Activated gamma-delta T cell (primary cell): ENCODE data around the gene KIR2DL3.
"Not testable (repeated sequence)": the region's sequence is repeated elsewhere in the genome, so short reads cannot be mapped to it uniquely, and the experiment has no call there.

Experiments
- DNase-seq: peaks from one replicate; lab custom pipeline; 2025; lab: John Stamatoyannopoulos, UW

The KIR2DL3 gene

DNA sequence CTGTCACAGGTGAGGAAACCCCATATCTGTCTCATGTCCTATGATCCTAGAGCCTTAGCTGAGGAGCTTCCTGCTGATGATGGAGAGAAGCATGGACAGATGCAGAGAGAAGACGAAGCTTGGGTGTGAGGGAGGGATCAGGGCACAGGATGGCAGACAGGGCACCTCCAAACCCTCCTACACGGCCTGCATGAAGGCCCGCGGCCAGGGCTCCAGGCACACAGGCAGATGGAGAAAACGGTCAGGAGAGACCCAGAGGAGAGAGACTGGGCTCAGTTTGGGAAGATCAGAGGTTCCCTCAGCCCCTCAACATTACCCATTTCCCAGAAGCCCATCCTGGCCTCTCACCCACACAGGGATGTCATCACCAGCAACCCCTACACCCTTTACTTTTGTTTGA, 5.8 kb downstream of the KIR2DL3 start:
- not testable (repeated sequence) for DNase-seq

DNA sequence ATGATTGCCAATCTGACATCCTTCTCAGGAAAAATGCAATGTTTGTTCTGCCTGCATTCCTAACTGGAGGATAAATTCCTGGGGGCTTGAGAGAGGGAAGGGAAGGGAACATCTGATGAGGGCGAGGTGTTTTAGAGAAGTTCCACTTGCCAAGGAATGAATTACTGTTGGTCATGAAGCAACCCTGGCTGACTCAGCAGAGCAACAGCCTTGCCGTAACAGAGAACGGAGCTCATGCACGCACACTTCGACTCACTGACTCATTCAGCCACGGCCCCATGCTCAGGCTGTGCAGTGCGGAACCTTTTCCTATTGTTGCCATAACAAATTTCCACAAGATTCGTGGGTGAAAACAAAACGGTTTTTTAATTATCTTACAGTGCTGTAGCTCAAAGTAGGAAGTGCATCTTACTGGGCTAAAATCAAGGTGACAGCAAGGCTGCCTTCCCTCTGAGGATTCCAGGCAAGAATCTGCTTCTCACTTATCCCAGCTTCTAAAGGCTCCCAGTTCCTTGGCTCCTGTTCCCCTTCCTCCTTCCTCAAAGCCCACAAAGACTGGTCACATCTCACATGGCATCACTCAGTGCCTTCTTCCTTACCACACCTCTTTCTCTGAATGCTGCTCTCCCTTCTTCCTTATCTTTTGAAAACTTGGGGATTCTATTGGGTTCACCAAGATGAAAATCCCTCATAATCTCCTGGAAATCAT, 9.5 kb downstream of the KIR2DL3 start:
- not testable (repeated sequence) for DNase-seq

DNA sequence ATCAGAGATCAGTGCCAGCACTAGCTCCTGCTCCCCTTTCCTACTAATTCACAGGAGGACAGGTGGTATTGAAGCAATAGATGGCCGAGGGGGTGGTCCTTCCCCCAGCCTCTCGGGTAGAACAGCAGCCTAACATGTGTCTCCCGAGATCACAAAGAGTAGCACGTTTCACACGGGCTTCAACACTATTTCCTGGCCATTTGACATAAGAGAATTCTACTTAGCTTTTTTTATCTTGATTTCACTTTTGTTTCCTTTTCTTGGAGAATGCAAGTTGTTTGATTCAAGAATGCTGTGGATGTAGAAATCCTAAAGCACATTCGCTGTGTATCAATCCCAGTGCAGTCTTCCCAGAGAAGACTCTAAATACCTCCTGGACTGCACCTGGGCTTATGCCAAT, 12.0 kb downstream of the KIR2DL3 start:
- not testable (repeated sequence) for DNase-seq

- DNase-seq = not testable (repeated sequence)
Measured at GRCh38 chr19:54756204-54757110, 18.1 kb downstream of the KIR2DL3 start.

DNA sequence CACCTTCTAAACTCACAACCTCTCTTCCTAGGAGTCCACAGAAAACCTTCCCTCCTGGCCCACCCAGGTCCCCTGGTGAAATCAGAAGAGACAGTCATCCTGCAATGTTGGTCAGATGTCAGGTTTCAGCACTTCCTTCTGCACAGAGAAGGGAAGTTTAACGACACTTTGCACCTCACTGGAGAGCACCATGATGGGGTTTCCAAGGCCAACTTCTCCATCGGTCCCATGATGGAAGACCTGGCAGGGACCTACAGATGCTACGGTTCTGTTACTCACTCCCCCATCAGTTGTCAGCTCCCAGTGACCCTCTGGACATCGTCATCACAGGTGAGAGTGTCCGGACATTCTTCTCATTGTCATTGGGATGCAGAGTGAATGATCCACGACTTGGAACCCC, 20.3 kb downstream of the KIR2DL3 start:
- not testable (repeated sequence) for DNase-seq

- DNase-seq = not testable (repeated sequence)
Measured at GRCh38 chr19:54764219-54764618, 25.9 kb downstream of the KIR2DL3 start.

- not testable (repeated sequence) for DNase-seq
Measured at GRCh38 chr19:54766464-54766863, 28.2 kb downstream of the KIR2DL3 start.

DNA sequence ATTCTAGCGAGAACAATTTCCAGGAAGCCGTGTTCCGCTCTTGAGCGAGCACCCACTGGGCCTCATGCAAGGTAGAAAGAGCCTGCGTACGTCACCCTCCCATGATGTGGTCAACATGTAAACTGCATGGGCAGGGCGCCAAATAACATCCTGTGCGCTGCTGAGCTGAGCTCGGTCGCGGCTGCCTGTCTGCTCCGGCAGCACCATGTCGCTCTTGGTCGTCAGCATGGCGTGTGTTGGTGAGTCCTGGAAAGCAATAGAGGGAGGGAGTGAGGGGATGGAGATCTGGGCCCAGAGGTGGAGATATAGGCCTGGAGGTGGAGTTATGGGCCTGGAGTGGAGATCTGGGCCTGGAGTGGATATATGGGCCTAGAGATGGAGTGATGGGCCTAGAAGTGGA, 31.3 kb downstream of the KIR2DL3 start, which contains the start of gene KIR2DL1:
Gene KIR2DL1, plus strand, starts transcription at position 148 of the 400 bp plus-strand sequence. Its CDS starts 58 bp downstream, at position 206.
- DNase-seq = not testable (repeated sequence)

DNA sequence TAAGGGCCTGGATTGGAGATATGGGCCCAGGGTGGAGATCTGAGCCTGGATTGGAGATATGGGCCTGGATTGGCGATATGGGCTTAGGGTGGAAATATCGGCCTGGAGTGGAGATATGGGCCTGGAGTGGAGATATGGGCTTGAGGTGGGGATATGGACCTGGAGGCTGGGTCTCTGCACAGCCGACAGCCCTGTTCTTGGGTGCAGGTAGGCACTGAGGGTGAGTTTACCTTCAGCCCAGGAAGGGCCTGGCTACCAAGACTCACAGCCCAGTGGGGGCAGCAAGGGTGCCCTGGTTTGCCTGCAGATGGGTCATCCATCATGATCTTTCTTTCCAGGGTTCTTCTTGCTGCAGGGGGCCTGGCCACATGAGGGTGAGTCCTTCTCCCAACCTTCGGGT, 32.2 kb downstream of the KIR2DL3 start:
- not testable (repeated sequence) for DNase-seq

GRCh38 chr19:54771018-54771960, 33.0 kb downstream of the KIR2DL3 start:
- DNase-seq = not testable (repeated sequence)

- DNase-seq = not testable (repeated sequence)
Measured at GRCh38 chr19:54772666-54773065, 34.4 kb downstream of the KIR2DL3 start.

- not testable (repeated sequence) for DNase-seq
Measured at GRCh38 chr19:54775095-54775815, 36.9 kb downstream of the KIR2DL3 start.

DNA sequence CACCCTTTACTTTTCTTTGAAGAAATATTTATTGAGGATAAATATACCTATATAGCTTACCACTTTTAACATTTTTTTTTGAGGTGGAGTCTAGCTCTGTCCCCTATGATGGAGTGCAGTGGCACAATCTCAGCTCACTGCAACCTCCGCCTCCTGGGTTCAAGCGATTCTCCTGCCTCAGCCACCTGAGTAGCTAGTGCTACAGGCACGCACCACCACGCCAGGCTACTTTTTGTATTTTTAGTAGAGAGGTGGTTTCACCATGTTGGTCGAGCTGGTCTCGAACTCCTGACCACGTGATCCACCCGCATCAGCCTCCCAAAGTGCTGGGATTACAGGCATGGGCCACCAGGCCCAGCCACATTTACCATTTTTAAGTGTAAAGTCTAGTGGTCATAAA, 37.5 kb downstream of the KIR2DL3 start:
- DNase-seq = not testable (repeated sequence)

DNA sequence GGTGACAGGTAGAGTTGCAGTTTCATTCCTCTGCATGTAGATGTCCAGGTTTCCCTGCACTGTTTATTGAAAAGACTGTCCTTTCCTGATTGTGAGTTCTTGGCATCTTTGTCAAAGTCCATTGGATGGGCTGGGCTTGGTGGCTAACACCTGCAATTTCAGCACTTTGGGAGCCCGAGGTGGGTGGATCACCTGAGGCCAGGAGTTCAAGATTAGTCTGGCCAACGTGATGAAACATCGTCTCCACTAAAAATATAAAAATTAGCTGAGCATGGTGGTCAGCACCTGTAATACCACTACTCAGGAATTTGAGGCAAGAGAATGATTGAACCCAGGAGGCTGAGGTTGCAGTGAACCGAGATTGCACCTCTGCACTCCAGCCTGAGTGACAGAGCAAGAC, 39.5 kb downstream of the KIR2DL3 start:
- not testable (repeated sequence) for DNase-seq

DNA sequence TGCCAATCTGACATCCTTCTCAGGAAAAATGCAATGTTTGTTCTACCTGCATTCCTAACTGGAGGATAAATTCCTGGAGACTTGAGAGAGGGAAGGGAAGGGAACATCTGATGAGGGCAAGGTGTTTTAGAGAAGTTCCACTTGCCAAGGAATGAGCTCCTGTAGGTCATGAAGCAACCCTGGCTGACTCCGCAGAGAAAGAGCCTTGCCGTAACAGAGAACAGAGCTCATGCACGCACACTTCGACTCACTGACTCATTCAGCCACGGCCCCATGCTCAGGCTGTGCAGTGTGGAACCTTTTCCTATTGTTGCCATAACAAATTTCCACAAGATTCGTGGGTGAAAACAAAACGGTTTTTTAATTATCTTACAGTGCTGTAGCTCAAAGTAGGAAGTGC, 40.6 kb downstream of the KIR2DL3 start:
- not testable (repeated sequence) for DNase-seq

DNA sequence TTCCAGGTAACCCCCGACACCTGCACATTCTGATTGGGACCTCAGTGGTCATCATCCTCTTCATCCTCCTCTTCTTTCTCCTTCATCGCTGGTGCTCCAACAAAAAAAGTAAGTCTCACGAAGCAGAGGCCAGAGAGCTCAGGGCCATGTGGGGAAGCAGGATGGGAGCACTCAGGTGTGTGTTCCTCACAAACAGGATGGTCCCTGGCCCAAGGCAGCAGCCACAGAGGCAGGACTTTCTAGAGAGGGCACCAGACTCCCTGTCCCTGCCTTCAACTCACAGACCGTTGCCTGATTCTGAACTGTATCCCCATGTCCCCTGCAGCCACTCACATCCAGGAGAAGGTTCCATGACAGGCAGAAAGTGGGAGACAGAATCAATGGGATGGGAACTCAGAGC, 44.6 kb downstream of the KIR2DL3 start:
- not testable (repeated sequence) for DNase-seq

DNA sequence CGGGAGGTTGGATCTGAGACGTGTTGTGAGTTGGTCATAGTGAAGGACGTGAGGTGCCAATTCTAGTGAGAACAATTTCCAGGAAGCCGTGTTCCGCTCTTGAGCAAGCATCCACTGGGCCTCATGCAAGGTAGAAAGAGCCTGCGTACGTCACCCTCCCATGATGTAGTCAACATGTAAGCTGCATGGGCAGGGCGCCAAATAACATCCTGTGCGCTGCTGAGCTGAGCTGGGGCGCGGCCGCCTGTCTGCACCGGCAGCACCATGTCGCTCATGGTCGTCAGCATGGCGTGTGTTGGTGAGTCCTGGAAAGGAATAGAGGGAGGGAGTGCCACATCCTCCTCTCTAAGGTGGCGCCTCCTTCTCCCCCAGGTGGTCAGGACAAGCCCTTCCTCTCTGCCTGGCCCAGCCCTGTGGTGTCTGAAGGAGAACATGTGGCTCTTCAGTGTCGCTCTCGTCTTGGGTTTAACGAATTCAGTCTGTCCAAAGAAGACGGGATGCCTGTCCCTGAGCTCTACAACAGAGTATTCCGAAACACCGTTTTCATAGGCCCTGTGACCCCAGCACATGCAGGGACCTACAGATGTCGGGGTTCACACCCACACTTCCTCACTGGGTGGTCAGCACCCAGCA, 47.9 kb downstream of the KIR2DL3 start:
- not testable (repeated sequence) for DNase-seq

DNA sequence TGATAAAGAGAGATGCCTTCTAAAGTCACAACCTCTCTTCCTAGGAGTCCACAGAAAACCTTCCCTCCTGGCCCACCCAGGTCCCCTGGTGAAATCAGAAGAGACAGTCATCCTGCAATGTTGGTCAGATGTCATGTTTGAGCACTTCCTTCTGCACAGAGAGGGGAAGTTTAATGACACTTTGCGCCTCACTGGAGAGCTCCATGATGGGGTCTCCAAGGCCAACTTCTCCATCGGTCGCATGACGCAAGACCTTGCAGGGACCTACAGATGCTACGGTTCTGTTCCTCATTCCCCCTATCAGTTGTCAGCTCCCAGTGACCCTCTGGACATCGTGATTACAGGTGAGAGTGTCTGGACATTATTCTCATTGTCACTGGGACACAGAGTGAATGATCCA, 49.8 kb downstream of the KIR2DL3 start:
- DNase-seq = not testable (repeated sequence)

DNA sequence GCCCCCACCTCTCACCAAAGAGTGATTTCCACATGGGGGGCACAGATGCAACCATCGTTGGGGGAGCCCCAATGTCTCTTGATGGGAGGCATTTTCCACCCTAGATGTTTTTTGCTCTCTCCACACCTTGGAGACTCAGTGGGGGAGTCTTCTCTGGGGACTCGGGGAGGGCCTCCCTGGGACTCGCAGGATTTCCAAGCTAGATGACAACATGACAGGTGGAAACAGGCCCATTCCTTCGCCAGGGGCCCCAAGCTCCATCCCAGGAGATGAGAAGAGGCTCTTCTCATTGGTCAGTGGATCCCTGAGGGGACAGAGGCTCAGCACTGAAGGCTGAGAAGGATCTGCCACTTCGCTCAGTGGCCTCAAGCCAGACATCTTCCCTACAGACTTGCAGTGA, 52.4 kb downstream of the KIR2DL3 start:
- DNase-seq = no peak

DNA sequence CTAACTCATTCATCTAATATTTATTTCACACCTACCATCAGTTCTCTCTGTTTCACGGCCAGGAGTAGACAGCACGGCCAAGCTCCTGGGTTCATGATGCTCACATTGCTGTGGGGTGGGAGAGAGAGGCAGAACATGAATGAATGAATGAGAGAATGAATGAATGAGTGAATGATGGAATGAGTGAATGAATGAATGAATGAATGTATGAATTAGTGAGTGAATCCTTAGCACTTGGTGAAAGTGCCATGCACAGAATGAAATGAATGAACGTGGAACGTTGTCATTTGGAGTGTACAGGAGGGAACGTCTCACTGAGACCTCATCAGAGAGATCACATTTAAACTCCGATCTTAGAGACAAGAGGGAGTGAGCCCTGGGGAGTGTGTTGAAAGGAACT, 53.2 kb downstream of the KIR2DL3 start:
- no peak for DNase-seq
